Memory B cell (primary cell): ENCODE data around the gene STX11.

Source experiments
- ATAC-seq: fragments of 150-1000 bp; cut with Tn5 transposase; 2 replicates; pipeline ENCODE4 v1.10.0; 2021; ENCODE audit warnings: low read depth, mild to moderate bottlenecking, moderate library complexity
- DNase-seq, 2 donors: peaks; one replicate each; pipeline ENCODE4 v3.0.0; 2022; ENCODE audit warnings: low spot score in 2 of 2
- H3K27ac Mint-ChIP-seq: one replicate; pipeline ENCODE4 v1.8.0; 2022; ENCODE audit warnings: mild to moderate bottlenecking, moderate library complexity, mixed read lengths
- H3K27me3 Mint-ChIP-seq: one replicate; pipeline ENCODE4 v1.8.0; 2022; ENCODE audit warnings: mixed read lengths
- H3K36me3 Mint-ChIP-seq: one replicate; pipeline ENCODE4 v1.8.0; 2022; ENCODE audit warnings: mild to moderate bottlenecking, mixed read lengths
- H3K4me1 Mint-ChIP-seq: one replicate; pipeline ENCODE4 v1.8.0; 2022; ENCODE audit warnings: mixed read lengths
- H3K4me3 Mint-ChIP-seq: one replicate; pipeline ENCODE4 v1.8.0; 2022; ENCODE audit warnings: mild to moderate bottlenecking, moderate library complexity, mixed read lengths
- H3K9me3 Mint-ChIP-seq: one replicate; pipeline ENCODE4 v1.8.0; 2022; ENCODE audit warnings: mixed read lengths

STX11 gene

GRCh38 chr6:144149894-144150709, at the start of gene STX11:
Gene STX11, plus strand, starts transcription at chr6:144150517. Its CDS starts 36,111 bp downstream, at chr6:144186628.
- DNase-seq, result peak; percentile 41 to 60
- Mint-ChIP-seq H3K36me3 (no peaks in the 10 kb centered on the region), H3K9me3 (no peaks in the 10 kb centered on the region), H3K4me3 (peak within 1 kb of the TSS; percentile 93), H3K27ac (peak within 1 kb of the TSS; percentile 93), H3K27me3 (no peaks in the 10 kb centered on the region), H3K4me1 (peaks cover 17% of the 10 kb centered on the region)
- ATAC-seq, result peak; percentile 69

- peaks cover 2% of the 10 kb centered on the region for H3K4me1 Mint-ChIP-seq
- H3K27me3 Mint-ChIP-seq, result peaks cover 2% of the 10 kb centered on the region
- DNase-seq (no peak), ATAC-seq (no peak)
- no peaks in the 10 kb centered on the region for H3K36me3 Mint-ChIP-seq
- H3K4me3 Mint-ChIP-seq, result no peak overlapping the region
- peak overlapping the region; percentile 39 for H3K27ac Mint-ChIP-seq
- no peaks in the 10 kb centered on the region for H3K9me3 Mint-ChIP-seq
These were observed 47.2 kb upstream of the STX11 start for GRCh38 chr6:144103026-144103563.

GRCh38 chr6:144104488-144104887, 45.8 kb upstream of the STX11 start:
- peaks cover 2% of the 10 kb centered on the region for H3K4me1 Mint-ChIP-seq
- H3K36me3 Mint-ChIP-seq, result no peaks in the 10 kb centered on the region
- H3K4me3 Mint-ChIP-seq, result no peak overlapping the region
- peaks cover 2% of the 10 kb centered on the region for H3K27me3 Mint-ChIP-seq
- H3K27ac Mint-ChIP-seq, result no peak overlapping the region
- DNase-seq, result no peak
- no peaks in the 10 kb centered on the region for H3K9me3 Mint-ChIP-seq
- ATAC-seq, result no peak

GRCh38 chr6:144104898-144105487, 45.3 kb upstream of the STX11 start:
- Mint-ChIP-seq H3K4me1 (peaks cover 2% of the 10 kb centered on the region), H3K36me3 (no peaks in the 10 kb centered on the region), H3K4me3 (no peak overlapping the region), H3K27ac (no peak overlapping the region), H3K27me3 (peaks cover 2% of the 10 kb centered on the region), H3K9me3 (no peaks in the 10 kb centered on the region)
- DNase-seq (peak; percentile 47 to 70), ATAC-seq (peak; percentile 82)

GRCh38 chr6:144106206-144106605, 44.1 kb upstream of the STX11 start:
- no peak for DNase-seq
- Mint-ChIP-seq H3K36me3 (no peaks in the 10 kb centered on the region), H3K4me3 (no peak overlapping the region), H3K4me1 (peaks cover 2% of the 10 kb centered on the region), H3K27ac (no peak overlapping the region), H3K9me3 (no peaks in the 10 kb centered on the region), H3K27me3 (peaks cover 2% of the 10 kb centered on the region)
- ATAC-seq, result no peak

GRCh38 chr6:144110210-144110609, 40.1 kb upstream of the STX11 start:
- DNase-seq (no peak), ATAC-seq (no peak)
- Mint-ChIP-seq H3K4me3 (no peak overlapping the region), H3K4me1 (no peaks in the 10 kb centered on the region), H3K27me3 (no peaks in the 10 kb centered on the region), H3K36me3 (no peaks in the 10 kb centered on the region), H3K9me3 (no peaks in the 10 kb centered on the region), H3K27ac (no peak overlapping the region)

GRCh38 chr6:144113366-144113765, 37.0 kb upstream of the STX11 start:
- no peak for DNase-seq
- Mint-ChIP-seq H3K27me3 (no peaks in the 10 kb centered on the region), H3K27ac (no peak overlapping the region), H3K9me3 (no peaks in the 10 kb centered on the region), H3K4me1 (no peaks in the 10 kb centered on the region), H3K36me3 (no peaks in the 10 kb centered on the region), H3K4me3 (no peak overlapping the region)
- ATAC-seq, result no peak

GRCh38 chr6:144115219-144115618, 35.1 kb upstream of the STX11 start:
- ATAC-seq (no peak), DNase-seq (no peak)
- H3K4me3 Mint-ChIP-seq, result no peak overlapping the region
- no peaks in the 10 kb centered on the region for H3K36me3 Mint-ChIP-seq
- no peaks in the 10 kb centered on the region for H3K9me3 Mint-ChIP-seq
- no peaks in the 10 kb centered on the region for H3K27me3 Mint-ChIP-seq
- no peaks in the 10 kb centered on the region for H3K4me1 Mint-ChIP-seq
- H3K27ac Mint-ChIP-seq, result no peak overlapping the region

GRCh38 chr6:144119376-144119775, 30.9 kb upstream of the STX11 start:
- no peaks in the 10 kb centered on the region for H3K27me3 Mint-ChIP-seq
- H3K9me3 Mint-ChIP-seq, result no peaks in the 10 kb centered on the region
- H3K36me3 Mint-ChIP-seq, result no peaks in the 10 kb centered on the region
- H3K27ac Mint-ChIP-seq, result no peak overlapping the region
- ATAC-seq, result no peak
- DNase-seq, result no peak
- no peak overlapping the region for H3K4me3 Mint-ChIP-seq
- H3K4me1 Mint-ChIP-seq, result no peaks in the 10 kb centered on the region

- Mint-ChIP-seq H3K27me3 (no peaks in the 10 kb centered on the region), H3K4me3 (no peak overlapping the region), H3K27ac (no peak overlapping the region), H3K9me3 (no peaks in the 10 kb centered on the region), H3K4me1 (no peaks in the 10 kb centered on the region), H3K36me3 (no peaks in the 10 kb centered on the region)
- DNase-seq (no peak), ATAC-seq (no peak)
These were observed 27.5 kb upstream of the STX11 start for GRCh38 chr6:144122861-144123260.

GRCh38 chr6:144123421-144123820, 26.9 kb upstream of the STX11 start:
- Mint-ChIP-seq H3K9me3 (no peaks in the 10 kb centered on the region), H3K27me3 (peaks cover 1% of the 10 kb centered on the region), H3K4me3 (no peak overlapping the region), H3K36me3 (no peaks in the 10 kb centered on the region), H3K27ac (no peak overlapping the region), H3K4me1 (no peaks in the 10 kb centered on the region)
- DNase-seq (no peak), ATAC-seq (no peak)

GRCh38 chr6:144123836-144124235, 26.5 kb upstream of the STX11 start:
- H3K27ac Mint-ChIP-seq, result no peak overlapping the region
- no peaks in the 10 kb centered on the region for H3K4me1 Mint-ChIP-seq
- DNase-seq (no peak), ATAC-seq (no peak)
- H3K27me3 Mint-ChIP-seq, result peaks cover 2% of the 10 kb centered on the region
- H3K9me3 Mint-ChIP-seq, result no peaks in the 10 kb centered on the region
- H3K4me3 Mint-ChIP-seq, result no peak overlapping the region
- H3K36me3 Mint-ChIP-seq, result no peaks in the 10 kb centered on the region

GRCh38 chr6:144127097-144127496, 23.2 kb upstream of the STX11 start:
- Mint-ChIP-seq H3K4me3 (no peak overlapping the region), H3K36me3 (no peaks in the 10 kb centered on the region), H3K4me1 (peaks cover 9% of the 10 kb centered on the region), H3K9me3 (no peaks in the 10 kb centered on the region), H3K27me3 (peaks cover 11% of the 10 kb centered on the region), H3K27ac (no peak overlapping the region)
- ATAC-seq (no peak), DNase-seq (no peak)

- Mint-ChIP-seq H3K36me3 (no peaks in the 10 kb centered on the region), H3K9me3 (no peaks in the 10 kb centered on the region), H3K27me3 (peaks cover 14% of the 10 kb centered on the region), H3K4me1 (peaks cover 9% of the 10 kb centered on the region), H3K4me3 (no peak overlapping the region), H3K27ac (no peak overlapping the region)
- ATAC-seq (no peak), DNase-seq (no peak)
These were observed 20.8 kb upstream of the STX11 start for GRCh38 chr6:144129469-144129868.
